ENCODE measurements around the gene ASB2.

DNA sequence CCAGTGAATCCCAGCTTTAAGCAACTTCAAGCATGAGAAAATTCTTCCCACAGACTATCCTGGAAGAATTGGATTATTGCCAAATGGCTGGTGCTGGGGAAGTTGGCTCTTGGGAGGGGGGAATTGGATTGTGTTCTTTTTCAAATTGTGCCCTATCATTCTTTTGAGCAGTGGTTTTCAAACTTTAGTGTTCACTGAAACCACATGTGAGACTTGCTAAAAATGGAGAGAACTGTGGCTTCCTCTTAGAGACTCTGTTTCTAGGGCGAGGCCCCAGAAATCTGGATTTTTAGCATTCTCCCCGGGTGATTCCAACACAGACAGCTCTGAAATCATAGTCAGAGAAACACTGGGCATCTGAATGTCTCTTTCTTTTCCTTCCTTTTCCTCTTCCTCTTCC, 35.4 kb upstream of the ASB2 start:
- TF ChIP-seq POLR2AphosphoS5 (IDR thresholded peaks at IDR 0.05), result no peak
- TF ChIP-seq, protein P1, sequence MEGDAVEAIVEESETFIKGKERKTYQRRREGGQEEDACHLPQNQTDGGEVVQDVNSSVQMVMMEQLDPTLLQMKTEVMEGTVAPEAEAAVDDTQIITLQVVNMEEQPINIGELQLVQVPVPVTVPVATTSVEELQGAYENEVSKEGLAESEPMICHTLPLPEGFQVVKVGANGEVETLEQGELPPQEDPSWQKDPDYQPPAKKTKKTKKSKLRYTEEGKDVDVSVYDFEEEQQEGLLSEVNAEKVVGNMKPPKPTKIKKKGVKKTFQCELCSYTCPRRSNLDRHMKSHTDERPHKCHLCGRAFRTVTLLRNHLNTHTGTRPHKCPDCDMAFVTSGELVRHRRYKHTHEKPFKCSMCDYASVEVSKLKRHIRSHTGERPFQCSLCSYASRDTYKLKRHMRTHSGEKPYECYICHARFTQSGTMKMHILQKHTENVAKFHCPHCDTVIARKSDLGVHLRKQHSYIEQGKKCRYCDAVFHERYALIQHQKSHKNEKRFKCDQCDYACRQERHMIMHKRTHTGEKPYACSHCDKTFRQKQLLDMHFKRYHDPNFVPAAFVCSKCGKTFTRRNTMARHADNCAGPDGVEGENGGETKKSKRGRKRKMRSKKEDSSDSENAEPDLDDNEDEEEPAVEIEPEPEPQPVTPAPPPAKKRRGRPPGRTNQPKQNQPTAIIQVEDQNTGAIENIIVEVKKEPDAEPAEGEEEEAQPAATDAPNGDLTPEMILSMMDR (IDR thresholded peaks at IDR 0.05), result no peak
- TF ChIP-seq POLR2A (IDR thresholded peaks at IDR 0.05), result no peak
